CD4-positive, alpha-beta T cell (primary cell): Measurements from ENCODE around the gene NIBAN1. TPM values are rescaled to one million over a fixed set of nuclear protein-coding genes. Genes with fewer than 3 reads are reported as not detected.

Source experiments
- ATAC-seq: fragments of 200-7000 bp; cut with Tn5 transposase; one replicate; pipeline ENCODE4 v1.10.0; 2022; ENCODE audit warnings: mild to moderate bottlenecking; ENCODE audit not compliant: poor library complexity
- CTCF ChIA-PET: fragments of 350-600 bp; sonication (Branson Sonifier 250); formaldehyde crosslinking; loops from one replicate; lab custom pipeline; 2021; ENCODE audit warnings: antibody characterized with exemption, inconsistent platforms; lab: Charles Lee
- POLR2A ChIA-PET: fragments of 350-600 bp; sonication (Branson Sonifier 250); formaldehyde crosslinking; loops from one replicate; lab custom pipeline; 2021; ENCODE audit warnings: antibody characterized with exemption, inconsistent platforms; lab: Charles Lee
- DNase-seq, 14 experiments: peaks; one replicate each; pipeline ENCODE4 v3.0.0-alpha.2; 2013 to 2020; ENCODE audit warnings: mixed read lengths in 2 of 14
- H3K27ac ChIP-seq, 2 donors: one replicate each; pipeline versions ENCODE4 v1.5.1 to v1.7.0; 2013; ENCODE audit warnings: low read length in 2 of 2, low read depth in 1 of 2, mild to moderate bottlenecking in 1 of 2
- H3K27me3 ChIP-seq, 2 experiments: 1 replicate in 1 of 2; 2 replicates in 1 of 2; pipeline versions ENCODE4 v1.6.1 to v1.7.0; 2013; ENCODE audit warnings: low read length in 2 of 2, control low read depth in 1 of 2, mild to moderate bottlenecking in 1 of 2, moderate library complexity in 1 of 2; ENCODE audit not compliant: insufficient read depth in 2 of 2, control insufficient read depth in 1 of 2
- H3K36me3 ChIP-seq: one replicate; pipeline ENCODE4 v1.6.1; 2013; ENCODE audit warnings: low read length, control low read depth; ENCODE audit not compliant: insufficient read depth
- H3K4me1 ChIP-seq: one replicate; pipeline ENCODE4 v1.6.1; 2013; ENCODE audit warnings: low read length, control low read depth; ENCODE audit not compliant: insufficient read depth
- H3K4me3 ChIP-seq: one replicate; pipeline ENCODE4 v1.5.1; 2013; ENCODE audit warnings: mild to moderate bottlenecking, low read length, moderate library complexity
- H3K9me3 ChIP-seq, 2 experiments: 1 replicate in 1 of 2; 2 replicates in 1 of 2; pipeline versions ENCODE4 v1.6.1 to v1.7.0; 2013; ENCODE audit warnings: low read length in 2 of 2, mild to moderate bottlenecking in 2 of 2, control low read depth in 1 of 2, moderate library complexity in 1 of 2; ENCODE audit not compliant: control insufficient read depth in 1 of 2, insufficient read depth in 1 of 2
- H3K27ac Mint-ChIP-seq: one replicate; pipeline ENCODE4 v1.8.0; 2020; ENCODE audit warnings: mixed read lengths
- H3K27me3 Mint-ChIP-seq: one replicate; pipeline ENCODE4 v1.8.0; 2021; ENCODE audit warnings: mixed read lengths
- H3K36me3 Mint-ChIP-seq: one replicate; pipeline ENCODE4 v1.8.0; 2021; ENCODE audit warnings: low read depth, mixed read lengths
- H3K4me1 Mint-ChIP-seq: one replicate; pipeline ENCODE4 v1.8.0; 2021; ENCODE audit warnings: low read depth, mixed read lengths
- H3K4me3 Mint-ChIP-seq: one replicate; pipeline ENCODE4 v1.8.0; 2020; ENCODE audit warnings: mild to moderate bottlenecking, mixed read lengths
- H3K9me3 Mint-ChIP-seq: one replicate; pipeline ENCODE4 v1.8.0; 2020; ENCODE audit warnings: mixed read lengths
- CTCF ChIP-seq: fragments of 200-600 bp; IDR thresholded peaks from one replicate; pipeline ENCODE4 v1.8.0; 2022; ENCODE audit warnings: antibody characterized with exemption, mild to moderate bottlenecking
- intact Hi-C, 2 experiments: fragments of 100-400 bp; cut with DNase I in 1 of 2; cut with micrococcal nuclease in 1 of 2; formaldehyde crosslinking; loops; one replicate each; pipeline versions ENCODE4 v1.15.1 to v1.9.0; 2023 to 2025; cut with DNase I, micrococcal nuclease
- total RNA-seq, 174 experiments: library from RNA in 2 of 174; stranded (reverse) in 2 of 174; gene quantifications; one replicate each; pipeline ENCODE4 v1.2.3 and lab custom pipeline; 2021 to 2026

The NIBAN1 gene
- total RNA-seq, 2 experiments from 2014 or later: 18.5 to 20.4 TPM

GRCh38 chr1:184994301-184994700 is 20.0 kb upstream of the NIBAN1 start:
- no peaks in the 10 kb centered on the region for H3K4me1 Mint-ChIP-seq
- ATAC-seq: no peak
- Histone ChIP-seq H3K9me3 (peaks cover 0 to 10% of the 10 kb centered on the region in 2 experiments), H3K4me1 (no peaks in the 10 kb centered on the region), H3K4me3 (no peak overlapping the region), H3K27me3 (peaks cover 3 to 8% of the 10 kb centered on the region in 2 experiments), H3K36me3 (no peaks in the 10 kb centered on the region), H3K27ac (no peak overlapping the region)
- H3K27me3 Mint-ChIP-seq: peaks cover 16% of the 10 kb centered on the region
- H3K36me3 Mint-ChIP-seq: no peaks in the 10 kb centered on the region
- no peak for TF ChIP-seq CTCF
- H3K9me3 Mint-ChIP-seq: peaks cover 8% of the 10 kb centered on the region
- H3K27ac Mint-ChIP-seq: no peak overlapping the region
- intact Hi-C loops: no loop called here
- ChIA-PET POLR2A (no interaction called here), CTCF (no interaction called here)
- no peak for DNase-seq
- H3K4me3 Mint-ChIP-seq: no peak overlapping the region

GRCh38 chr1:184992271-184992670 is 18.0 kb upstream of the NIBAN1 start:
- ChIA-PET POLR2A (no interaction called here), CTCF (interaction anchor here (0.9 kb wide), 1 partner anchor 10 kb away, joined by 3 read pairs; no protein-coding TSS in a partner anchor)
- Mint-ChIP-seq H3K9me3 (peaks cover 8% of the 10 kb centered on the region), H3K27ac (no peak overlapping the region), H3K4me1 (no peaks in the 10 kb centered on the region), H3K27me3 (peaks cover 11% of the 10 kb centered on the region), H3K4me3 (no peak overlapping the region), H3K36me3 (no peaks in the 10 kb centered on the region)
- TF ChIP-seq CTCF: no peak
- Histone ChIP-seq H3K36me3 (no peaks in the 10 kb centered on the region), H3K4me3 (no peak overlapping the region), H3K9me3 (peaks cover 0 to 10% of the 10 kb centered on the region in 2 experiments), H3K27ac (no peak overlapping the region), H3K27me3 (no peaks in the 10 kb centered on the region), H3K4me1 (no peaks in the 10 kb centered on the region)
- no peak for DNase-seq
- no peak for ATAC-seq
- intact Hi-C loops: no loop called here

- H3K4me1 Mint-ChIP-seq: no peaks in the 10 kb centered on the region
- H3K27me3 Mint-ChIP-seq: peaks cover 6% of the 10 kb centered on the region
- H3K9me3 ChIP-seq: peaks cover 0 to 6% of the 10 kb centered on the region in 2 experiments
- intact Hi-C loops: no loop called here
- peaks cover 8% of the 10 kb centered on the region for H3K9me3 Mint-ChIP-seq
- no peak for ATAC-seq
- no peaks in the 10 kb centered on the region for H3K4me1 ChIP-seq
- no peak overlapping the region for H3K27ac Mint-ChIP-seq
- DNase-seq: no peak
- no peaks in the 10 kb centered on the region for H3K36me3 ChIP-seq
- no peak overlapping the region for H3K27ac ChIP-seq
- POLR2A ChIA-PET: no interaction called here
- H3K36me3 Mint-ChIP-seq: no peaks in the 10 kb centered on the region
- no peak overlapping the region for H3K4me3 Mint-ChIP-seq
- H3K27me3 ChIP-seq: no peaks in the 10 kb centered on the region
- CTCF ChIA-PET: no interaction called here
- no peak for TF ChIP-seq CTCF
- H3K4me3 ChIP-seq: no peak overlapping the region
Observed at GRCh38 chr1:184990204-184990603, 15.9 kb upstream of the NIBAN1 start.
